ENCODE results near the gene GALNT9.

Gene GALNT9

DNA sequence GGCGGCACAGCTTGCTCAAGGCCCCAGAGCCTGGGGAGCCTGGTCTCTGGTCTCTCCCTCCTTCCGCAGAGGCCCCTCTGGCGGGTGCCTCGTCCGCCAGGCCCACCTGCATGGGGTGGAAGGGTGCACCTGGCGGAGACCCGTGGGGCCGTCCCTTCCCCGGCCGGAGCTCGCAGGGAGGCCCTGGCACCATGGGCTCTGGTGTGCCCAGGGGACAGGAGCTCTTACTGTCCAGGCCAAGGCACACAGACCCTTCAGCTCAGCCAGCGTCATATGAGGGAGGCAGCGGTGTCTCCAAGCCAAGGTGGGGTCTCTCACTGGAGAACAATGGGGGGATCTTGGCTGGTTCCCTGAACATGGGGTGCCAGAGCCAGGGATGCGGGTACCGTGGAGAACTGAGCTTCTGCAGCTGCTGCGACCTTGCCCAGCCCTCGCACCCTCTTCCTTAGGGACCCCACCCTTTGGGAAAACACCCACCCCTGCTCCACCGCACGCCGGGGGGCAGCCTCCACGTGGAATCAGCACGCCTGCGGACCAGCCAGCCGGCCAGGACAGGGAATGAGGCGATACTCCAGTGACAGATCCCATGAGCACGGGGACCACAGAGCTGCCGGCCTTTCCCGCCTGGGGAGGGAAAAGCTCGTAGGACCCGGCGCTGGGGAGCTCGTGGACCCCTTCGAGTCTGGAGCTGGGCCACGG, 25.7 kb upstream of the GALNT9 start:
- no peak overlapping the region for H3K9ac ChIP-seq (ENCODE audit: low read length)
- H3K27ac ChIP-seq (ENCODE audit: low read length), result no peak overlapping the region
- no peak for TF ChIP-seq EZH2phosphoT487 (IDR thresholded peaks at IDR 0.05; ENCODE audit: low read depth)
- TF ChIP-seq, protein P1, sequence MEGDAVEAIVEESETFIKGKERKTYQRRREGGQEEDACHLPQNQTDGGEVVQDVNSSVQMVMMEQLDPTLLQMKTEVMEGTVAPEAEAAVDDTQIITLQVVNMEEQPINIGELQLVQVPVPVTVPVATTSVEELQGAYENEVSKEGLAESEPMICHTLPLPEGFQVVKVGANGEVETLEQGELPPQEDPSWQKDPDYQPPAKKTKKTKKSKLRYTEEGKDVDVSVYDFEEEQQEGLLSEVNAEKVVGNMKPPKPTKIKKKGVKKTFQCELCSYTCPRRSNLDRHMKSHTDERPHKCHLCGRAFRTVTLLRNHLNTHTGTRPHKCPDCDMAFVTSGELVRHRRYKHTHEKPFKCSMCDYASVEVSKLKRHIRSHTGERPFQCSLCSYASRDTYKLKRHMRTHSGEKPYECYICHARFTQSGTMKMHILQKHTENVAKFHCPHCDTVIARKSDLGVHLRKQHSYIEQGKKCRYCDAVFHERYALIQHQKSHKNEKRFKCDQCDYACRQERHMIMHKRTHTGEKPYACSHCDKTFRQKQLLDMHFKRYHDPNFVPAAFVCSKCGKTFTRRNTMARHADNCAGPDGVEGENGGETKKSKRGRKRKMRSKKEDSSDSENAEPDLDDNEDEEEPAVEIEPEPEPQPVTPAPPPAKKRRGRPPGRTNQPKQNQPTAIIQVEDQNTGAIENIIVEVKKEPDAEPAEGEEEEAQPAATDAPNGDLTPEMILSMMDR (IDR thresholded peaks at IDR 0.05; ENCODE audit: low read depth, low read length), result no peak
- no peaks in the 10 kb centered on the region for H3K36me3 ChIP-seq (replicated peaks; ENCODE audit: low read depth, low read length)
- H3K9me3 ChIP-seq (ENCODE audit: insufficient read depth, low read length), result no peaks in the 10 kb centered on the region
- H4K20me1 ChIP-seq (ENCODE audit: insufficient read depth, low read length), result no peaks in the 10 kb centered on the region
- no peaks in the 10 kb centered on the region for H3K4me1 ChIP-seq (ENCODE audit: low read length)
- H3K27me3 ChIP-seq (ENCODE audit: low read depth, low read length), result no peaks in the 10 kb centered on the region
- no peak overlapping the region for H3K4me2 ChIP-seq (ENCODE audit: low read length)
- no peaks in the 10 kb centered on the region for H3K79me2 ChIP-seq (ENCODE audit: low read length)
- no peak overlapping the region for H3K4me3 ChIP-seq (ENCODE audit: low read length)
- no peak overlapping the region for H2AFZ ChIP-seq (ENCODE audit: low read depth, low read length)

DNA sequence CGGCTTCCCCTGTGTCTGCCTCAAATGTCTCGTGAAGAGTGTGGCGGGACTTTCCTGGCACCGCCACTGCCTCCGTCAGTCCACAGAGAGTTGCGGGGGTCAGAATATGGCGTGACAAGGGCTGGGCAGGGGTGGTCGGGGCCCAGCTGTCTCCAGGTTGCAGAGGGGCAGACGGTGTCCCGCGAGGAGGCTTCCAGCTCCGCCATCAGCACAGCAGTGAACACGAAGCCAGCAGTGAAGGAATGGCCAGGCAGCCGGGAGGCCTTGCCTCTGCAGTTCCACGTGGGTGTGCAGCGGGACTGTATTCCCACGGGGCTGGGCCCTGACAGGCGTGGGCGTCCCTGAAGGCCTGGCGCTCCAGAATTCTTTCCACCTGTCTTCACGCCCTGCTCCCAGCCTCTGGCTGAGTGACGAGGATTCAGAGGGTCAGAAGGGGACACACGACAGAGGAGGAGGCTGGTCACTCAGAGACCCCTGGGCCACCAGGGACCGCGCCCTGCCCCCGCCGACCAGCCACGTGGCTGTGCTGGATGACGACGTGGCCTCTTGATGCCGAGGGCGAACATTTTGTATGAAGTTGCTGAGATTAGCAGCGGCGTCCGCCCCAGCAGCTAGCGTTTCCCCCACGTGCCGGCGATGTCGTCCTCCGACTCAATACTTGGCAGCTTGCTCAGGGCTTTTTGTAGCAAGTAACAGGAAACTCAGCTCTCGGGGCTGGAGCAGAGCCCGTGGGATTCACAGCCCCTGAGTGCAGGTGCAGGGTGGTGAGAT, 25.0 kb upstream of the GALNT9 start:
- no peak overlapping the region for H2AFZ ChIP-seq (ENCODE audit: low read depth, low read length)
- H3K9me3 ChIP-seq (ENCODE audit: insufficient read depth, low read length), result no peaks in the 10 kb centered on the region
- no peak overlapping the region for H3K4me3 ChIP-seq (ENCODE audit: low read length)
- no peak overlapping the region for H3K9ac ChIP-seq (ENCODE audit: low read length)
- no peaks in the 10 kb centered on the region for H3K36me3 ChIP-seq (replicated peaks; ENCODE audit: low read depth, low read length)
- TF ChIP-seq EZH2phosphoT487 (IDR thresholded peaks at IDR 0.05; ENCODE audit: low read depth), result no peak
- TF ChIP-seq, protein P1 (IDR thresholded peaks at IDR 0.05; ENCODE audit: low read depth, low read length), result no peak
- no peak overlapping the region for H3K4me2 ChIP-seq (ENCODE audit: low read length)
- H4K20me1 ChIP-seq (ENCODE audit: insufficient read depth, low read length), result no peaks in the 10 kb centered on the region
- no peak overlapping the region for H3K27ac ChIP-seq (ENCODE audit: low read length)
- H3K27me3 ChIP-seq (ENCODE audit: low read depth, low read length), result no peaks in the 10 kb centered on the region
- no peaks in the 10 kb centered on the region for H3K4me1 ChIP-seq (ENCODE audit: low read length)
- H3K79me2 ChIP-seq (ENCODE audit: low read length), result no peaks in the 10 kb centered on the region

DNA sequence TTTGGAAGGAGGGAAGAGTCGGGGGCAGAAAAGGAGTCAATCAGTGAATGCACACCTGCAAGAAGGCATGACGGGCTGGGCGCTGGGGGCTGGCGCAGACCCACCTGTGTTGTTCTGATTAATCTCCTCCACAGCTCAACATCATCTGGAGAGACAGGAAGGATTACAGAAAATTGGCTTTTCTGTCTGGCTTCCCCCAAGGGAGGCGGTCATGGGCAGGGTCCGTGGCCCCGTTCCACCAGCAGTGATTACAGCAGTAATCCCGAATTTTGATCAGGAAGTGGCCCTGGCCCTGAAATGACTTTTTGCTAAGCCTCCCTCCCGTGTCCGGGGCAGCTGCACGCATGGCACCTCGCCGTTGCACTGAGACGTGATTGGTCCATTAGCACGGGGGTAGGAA, 24.4 kb upstream of the GALNT9 start:
- Histone ChIP-seq H3K9ac (ENCODE audit: low read length) (no peak overlapping the region), H4K20me1 (ENCODE audit: insufficient read depth, low read length) (no peaks in the 10 kb centered on the region), H2AFZ (ENCODE audit: low read depth, low read length) (no peak overlapping the region), H3K4me2 (ENCODE audit: low read length) (no peak overlapping the region), H3K4me1 (ENCODE audit: low read length) (no peaks in the 10 kb centered on the region), H3K27me3 (ENCODE audit: low read depth, low read length) (no peaks in the 10 kb centered on the region), H3K79me2 (ENCODE audit: low read length) (no peaks in the 10 kb centered on the region), H3K27ac (ENCODE audit: low read length) (no peak overlapping the region), H3K4me3 (ENCODE audit: low read length) (no peak overlapping the region), H3K36me3 (replicated peaks; ENCODE audit: low read depth, low read length) (no peaks in the 10 kb centered on the region), H3K9me3 (ENCODE audit: insufficient read depth, low read length) (no peaks in the 10 kb centered on the region)
- TF ChIP-seq, protein P1 (IDR thresholded peaks at IDR 0.05; ENCODE audit: low read depth, low read length), result no peak
- no peak for TF ChIP-seq EZH2phosphoT487 (IDR thresholded peaks at IDR 0.05; ENCODE audit: low read depth)

All from OCI-LY3 (cell line).